Osteoblast (primary cell): ENCODE data around the gene SDC4. TPM values are rescaled to one million over a fixed set of nuclear protein-coding genes. Genes with fewer than 3 reads are reported as not detected.
"Not testable (repeated sequence)": the region's sequence is repeated elsewhere in the genome, so short reads cannot be mapped to it uniquely, and the experiment has no call there.

Experiments used
- DNase-seq: peaks from one replicate; pipeline ENCODE4 v3.0.0; 2011; ENCODE audit warnings: low spot score, mixed read lengths; ENCODE audit not compliant: insufficient read length; ENCODE audit errors: missing footprints
- H2AFZ ChIP-seq: 2 replicates; pipeline ENCODE4 v1.6.0; 2011; ENCODE audit warnings: mild to moderate bottlenecking, low read length
- H3K27ac ChIP-seq: 2 replicates; pipeline ENCODE4 v1.5.1; 2011; ENCODE audit warnings: mild to moderate bottlenecking, low read depth, low read length, moderate library complexity
- H3K27me3 ChIP-seq: 2 replicates; pipeline ENCODE4 v1.6.0; 2012; ENCODE audit warnings: mild to moderate bottlenecking, control low read depth, inconsistent platforms, low read length, moderate library complexity; ENCODE audit not compliant: insufficient read depth
- H3K36me3 ChIP-seq: 2 replicates; pipeline ENCODE4 v1.5.1; 2011; ENCODE audit warnings: mild to moderate bottlenecking, low read length, control low read depth, moderate library complexity; ENCODE audit not compliant: insufficient read depth
- H3K4me1 ChIP-seq: 2 replicates; pipeline ENCODE4 v1.5.1; 2011; ENCODE audit warnings: mild to moderate bottlenecking, low read length, control low read depth, moderate library complexity; ENCODE audit not compliant: insufficient read depth
- H3K4me2 ChIP-seq: 2 replicates; pipeline ENCODE4 v1.6.0; 2011; ENCODE audit warnings: mild to moderate bottlenecking, low read length; ENCODE audit not compliant: insufficient read depth
- H3K4me3 ChIP-seq: fragments of 200-600 bp; sonication (generic); 3 replicates; pipeline ENCODE4 v1.5.1; 2012; ENCODE audit warnings: mild to moderate bottlenecking, low read length, inconsistent platforms; ENCODE audit not compliant: insufficient read depth
- H3K79me2 ChIP-seq: 2 replicates; pipeline ENCODE4 v1.6.0; 2012; ENCODE audit warnings: mild to moderate bottlenecking, low read length, control low read depth, inconsistent platforms; ENCODE audit not compliant: insufficient read depth
- H3K9me3 ChIP-seq: 2 replicates; pipeline ENCODE4 v1.5.1; 2011; ENCODE audit warnings: low read depth, low read length, control low read depth
- H4K20me1 ChIP-seq: 2 replicates; pipeline ENCODE4 v1.6.0; 2012; ENCODE audit warnings: mild to moderate bottlenecking, low read length, control low read depth; ENCODE audit not compliant: insufficient read depth
- CTCF ChIP-seq: IDR thresholded peaks from 2 replicates; pipeline ENCODE4 v1.5.1; 2011; ENCODE audit warnings: mild to moderate bottlenecking, low read depth, low read length, moderate library complexity; ENCODE audit errors: extremely low read depth
- total RNA-seq: library from RNA; depleted of rRNA; stranded (reverse); fragments of >200 nt; gene quantifications from 2 replicates; pipeline ENCODE4 v1.2.3, GENCODE V29; 2012

SDC4 gene
- total RNA-seq, 1 donor = 267 TPM

DNA sequence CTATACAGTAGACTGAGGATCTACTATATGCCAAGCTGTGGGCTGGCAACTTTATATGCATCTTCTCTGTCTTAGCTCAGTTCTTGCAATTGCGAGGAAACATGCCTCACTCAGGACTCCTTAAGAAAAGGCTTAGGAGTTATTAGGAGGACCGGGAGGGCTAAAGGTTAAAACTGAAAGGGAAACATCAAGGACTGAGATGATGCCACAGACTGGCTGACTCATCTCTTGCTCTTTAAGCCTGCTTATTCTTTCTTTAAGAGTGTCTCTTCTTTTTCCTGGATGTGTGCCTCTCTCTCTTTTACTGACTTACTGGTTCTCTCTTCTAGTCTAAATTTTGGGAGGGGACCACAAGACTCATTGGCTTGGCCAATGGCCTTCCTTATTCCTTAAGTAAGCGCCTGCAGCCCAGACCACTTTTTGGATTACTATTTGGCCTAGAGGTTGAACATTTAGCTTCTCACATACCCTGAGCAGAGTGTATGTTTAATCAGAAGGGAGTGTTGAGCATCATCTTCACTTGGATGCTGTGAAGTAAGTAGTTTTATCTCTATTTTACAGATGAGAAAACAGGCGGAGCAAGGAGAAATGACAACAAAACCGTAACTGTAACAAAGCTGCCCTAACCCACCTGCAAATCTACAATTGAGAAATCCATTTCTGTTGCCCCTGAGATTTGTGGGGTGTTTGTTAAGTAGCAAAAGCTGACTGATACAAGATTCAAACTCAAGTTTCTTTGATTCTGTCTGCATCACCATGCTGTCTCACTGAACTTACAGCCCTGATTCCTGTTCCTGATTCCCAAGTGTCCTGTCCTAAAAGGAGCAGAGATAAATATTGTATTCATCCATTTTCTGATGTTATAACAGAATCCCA is 7.2 kb upstream of the SDC4 start:
- H3K27ac ChIP-seq = peak overlapping the region; percentile 77
- H3K4me2 ChIP-seq = peak overlapping the region; percentile 76
- no peaks in the 10 kb centered on the region for H3K36me3 ChIP-seq
- peak overlapping the region; percentile 53 for H3K4me3 ChIP-seq
- H2AFZ ChIP-seq = no peak overlapping the region
- TF ChIP-seq CTCF = no peak
- no peaks in the 10 kb centered on the region for H3K79me2 ChIP-seq
- DNase-seq = peak; percentile 69
- H4K20me1 ChIP-seq = no peaks in the 10 kb centered on the region
- H3K9me3 ChIP-seq = no peaks in the 10 kb centered on the region
- peaks cover 55% of the 10 kb centered on the region for H3K4me1 ChIP-seq
- no peaks in the 10 kb centered on the region for H3K27me3 ChIP-seq

- Histone ChIP-seq H3K4me1 (peaks cover 47% of the 10 kb centered on the region), H3K27ac (peak overlapping the region; percentile 77), H3K36me3 (no peaks in the 10 kb centered on the region), H3K27me3 (no peaks in the 10 kb centered on the region), H4K20me1 (no peaks in the 10 kb centered on the region), H3K79me2 (no peaks in the 10 kb centered on the region), H3K4me2 (peak overlapping the region; percentile 76), H3K4me3 (peak overlapping the region; percentile 53), H2AFZ (no peak overlapping the region), H3K9me3 (no peaks in the 10 kb centered on the region)
- TF ChIP-seq CTCF = no peak
- DNase-seq = peak; percentile 74
These were observed 6.4 kb upstream of the SDC4 start for GRCh38 chr20:45354423-45355208.

DNA sequence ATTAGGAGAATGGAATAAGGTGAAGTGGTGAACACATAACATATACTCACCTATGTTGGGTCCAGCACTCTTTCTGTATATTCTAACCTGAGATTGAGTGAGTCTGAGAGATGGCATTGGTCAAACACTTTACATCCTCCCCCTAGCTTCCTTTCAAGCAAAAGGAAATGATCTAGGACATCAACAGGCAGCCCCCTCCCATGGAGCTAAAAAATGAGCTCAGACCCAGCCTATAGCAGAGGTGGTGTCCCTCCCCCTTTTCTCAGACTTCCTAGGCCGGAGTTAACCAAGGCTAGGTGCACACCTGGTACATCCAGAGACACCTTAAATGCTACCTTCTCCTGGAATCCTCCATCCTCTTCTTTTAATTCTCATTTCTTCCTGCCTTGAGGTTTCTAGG is 5.5 kb upstream of the SDC4 start:
- no peak for TF ChIP-seq CTCF

GRCh38 chr20:45352729-45353128 is 4.5 kb upstream of the SDC4 start:
- DNase-seq = peak; percentile 5

More for the DNA sequence above, 5.5 kb upstream of the SDC4 start:
- no peaks in the 10 kb centered on the region for H3K9me3 ChIP-seq
- H3K4me1 ChIP-seq = peaks cover 41% of the 10 kb centered on the region
- no peaks in the 10 kb centered on the region for H3K79me2 ChIP-seq
- no peaks in the 10 kb centered on the region for H4K20me1 ChIP-seq
- H2AFZ ChIP-seq = no peak overlapping the region
- H3K36me3 ChIP-seq = no peaks in the 10 kb centered on the region
- H3K4me3 ChIP-seq = no peak overlapping the region
- peak; percentile 30 for DNase-seq
- no peak overlapping the region for H3K4me2 ChIP-seq
- no peaks in the 10 kb centered on the region for H3K27me3 ChIP-seq
- H3K27ac ChIP-seq = no peak overlapping the region

GRCh38 chr20:45350795-45351194 is 2.6 kb upstream of the SDC4 start:
- H3K4me1 ChIP-seq = peaks cover 40% of the 10 kb centered on the region
- peaks cover 24% of the 10 kb centered on the region for H4K20me1 ChIP-seq
- H2AFZ ChIP-seq, H3K4me2 ChIP-seq, DNase-seq, H3K27ac ChIP-seq, H3K9me3 ChIP-seq, H3K36me3 ChIP-seq, H3K27me3 ChIP-seq, H3K4me3 ChIP-seq: not testable (repeated sequence)
- H3K79me2 ChIP-seq = peaks cover 24% of the 10 kb centered on the region

More at GRCh38 chr20:45352729-45353128, 4.5 kb upstream of the SDC4 start:
- Histone ChIP-seq H3K79me2 (peaks cover 5% of the 10 kb centered on the region), H3K4me1 (peaks cover 34% of the 10 kb centered on the region), H3K27me3 (no peaks in the 10 kb centered on the region), H2AFZ (no peak overlapping the region), H3K27ac (no peak overlapping the region), H3K4me3 (no peak overlapping the region), H3K4me2 (no peak overlapping the region), H4K20me1 (peaks cover 5% of the 10 kb centered on the region), H3K9me3 (no peaks in the 10 kb centered on the region), H3K36me3 (no peaks in the 10 kb centered on the region)
- TF ChIP-seq CTCF = no peak
